Subcutaneous adipose tissue (tissue), 4 donors: ENCODE results near the gene ZNF575. TPM values are rescaled to one million over a fixed set of nuclear protein-coding genes. Genes with fewer than 3 reads are reported as not detected.

Experiments used
- CTCF ChIP-seq: fragments of 450-650 bp; IDR thresholded peaks from one replicate; pipeline ENCODE4 v1.5.1; 2016; ENCODE audit warnings: low read depth, mild to moderate bottlenecking, control low read depth, antibody characterized with exemption, moderate library complexity
- total RNA-seq, 4 donors: library from RNA; depleted of rRNA; stranded (reverse); fragments of >200 nt; gene quantifications; one replicate each; pipeline ENCODE4 v1.1.0, GENCODE V29; 2016

The ZNF575 gene
- total RNA-seq, 4 donors from 2014 or later: 0.44 to 3.2 TPM; not detected in 2

GRCh38 chr19:43526884-43527859 lies 5.8 kb upstream of the ZNF575 start, which contains the start of gene ETHE1:
Gene ETHE1 (minus strand): TSS chr19:43527201. CDS start chr19:43527177, 24 bp downstream.
- no peak for TF ChIP-seq CTCF

- no peak for TF ChIP-seq CTCF
These were observed 4.9 kb upstream of the ZNF575 start for GRCh38 chr19:43527860-43528622.

- TF ChIP-seq CTCF: no peak
These were observed 422 bp upstream of the ZNF575 start for GRCh38 chr19:43532571-43532961.

GRCh38 chr19:43533546-43534304 lies 737 bp downstream of the ZNF575 start:
- TF ChIP-seq CTCF: no peak

GRCh38 chr19:43534305-43534815 lies 1.4 kb downstream of the ZNF575 start:
- TF ChIP-seq CTCF: no peak

GRCh38 chr19:43534816-43535761 lies 2.1 kb downstream of the ZNF575 start:
- TF ChIP-seq CTCF: no peak
